HS-5 (cell line): Measurements from ENCODE around the gene FLAD1.

Experiments used
- DNase-seq: peaks from one replicate; pipeline ENCODE4 v3.0.0-alpha.2; 2012; ENCODE audit warnings: low read depth

FLAD1 gene

DNA sequence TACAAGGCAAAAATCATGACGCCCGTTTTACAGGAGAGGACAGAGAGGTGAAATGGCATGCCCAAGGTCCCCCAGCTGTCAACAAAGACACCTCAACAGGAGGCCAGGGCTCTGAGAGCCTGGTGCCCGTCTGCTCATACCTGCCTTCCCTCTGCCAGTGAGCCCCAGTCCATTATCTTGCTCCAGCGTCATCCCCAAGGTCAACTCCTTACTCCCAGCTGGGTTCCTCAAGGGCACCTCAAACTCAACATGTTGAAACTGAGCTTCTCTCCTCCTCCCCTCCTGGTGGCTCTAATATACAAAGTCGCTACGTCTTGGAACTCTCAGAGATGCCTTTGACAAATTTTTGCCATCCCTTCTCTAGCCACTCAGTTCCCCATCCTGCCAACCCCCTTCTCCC is 30.5 kb upstream of the FLAD1 start:
- no peak for DNase-seq

- no peak for DNase-seq
Measured at GRCh38 chr1:154953611-154954038, 29.5 kb upstream of the FLAD1 start.

GRCh38 chr1:154954541-154954940 is 28.6 kb upstream of the FLAD1 start:
- no peak for DNase-seq

DNA sequence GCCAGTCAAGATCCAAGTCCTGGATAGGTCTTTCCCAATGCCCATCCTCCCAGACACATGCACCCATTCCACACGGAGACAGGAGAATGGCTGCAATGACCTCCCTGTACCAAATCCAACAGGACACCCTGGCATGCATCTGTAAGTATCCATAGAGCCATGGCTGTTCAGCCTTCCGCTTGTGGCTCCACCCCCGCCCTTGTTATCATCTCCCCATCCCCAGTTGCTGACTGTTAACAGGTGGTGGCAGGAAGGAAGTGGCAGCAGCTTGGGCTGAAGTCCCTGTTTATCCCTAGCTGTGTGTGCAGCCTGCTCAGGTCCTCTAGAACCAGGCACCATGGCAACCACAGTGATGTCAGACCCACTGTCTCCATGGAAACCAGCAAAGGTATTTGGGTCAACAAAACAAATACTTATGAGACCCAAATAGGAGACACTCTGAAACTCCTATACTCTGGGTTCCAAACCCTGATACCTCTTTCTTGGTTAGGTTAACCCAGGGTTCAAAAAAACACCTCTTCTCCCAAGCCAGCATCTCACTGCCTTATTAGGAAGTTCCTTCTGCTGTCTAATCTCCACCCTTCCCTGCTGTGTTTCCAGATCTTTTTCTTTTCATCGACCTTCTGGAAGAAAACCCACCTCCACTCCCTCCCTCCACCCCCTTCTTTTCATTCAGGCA is 28.0 kb upstream of the FLAD1 start:
- DNase-seq = no peak

DNA sequence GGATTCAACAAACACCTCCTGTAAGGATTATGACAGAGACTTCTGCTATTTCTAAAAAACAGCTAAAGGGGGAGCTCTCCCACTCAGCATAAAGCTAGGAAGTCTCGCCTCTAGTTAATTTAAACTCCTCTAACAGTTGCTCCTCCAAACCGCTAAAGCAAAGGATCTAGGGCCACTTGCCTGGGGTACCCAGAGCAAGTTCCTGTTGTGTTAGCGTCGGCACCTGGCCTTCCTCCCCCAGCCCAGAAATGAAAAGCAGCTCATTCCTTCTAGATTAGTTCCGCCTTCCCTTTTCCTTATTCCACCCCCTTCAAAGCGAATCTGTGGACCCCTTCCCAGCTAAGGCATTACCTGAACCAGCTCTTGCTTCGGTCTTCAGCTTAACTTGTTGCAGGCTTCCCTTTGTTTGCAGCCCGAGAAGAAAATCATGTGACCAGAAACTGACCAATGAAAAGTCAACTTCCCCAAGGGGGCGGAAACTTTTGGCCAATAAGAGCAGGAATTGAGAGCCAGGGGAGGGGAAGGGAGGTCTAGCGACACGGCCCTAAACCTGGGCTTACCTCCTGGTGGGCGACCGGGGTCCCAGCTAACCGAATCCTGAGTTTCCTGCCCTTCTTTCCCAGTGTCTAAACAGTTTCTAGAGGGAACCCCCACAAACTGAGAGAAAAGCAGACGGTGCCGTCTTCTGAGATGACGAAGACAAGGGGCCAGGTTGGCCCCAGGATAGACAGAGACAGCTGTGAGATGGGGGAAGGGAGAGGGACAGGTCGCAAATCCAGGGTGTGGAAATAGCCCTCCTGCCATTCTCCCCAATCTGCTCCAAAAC is 27.2 kb upstream of the FLAD1 start, which contains the start of gene PBXIP1:
TSS of gene PBXIP1 (minus strand) at position 382 of the 826 bp plus-strand sequence. CDS start 2,378 bp downstream, outside the sequence.
- peak; percentile 71 for DNase-seq

DNA sequence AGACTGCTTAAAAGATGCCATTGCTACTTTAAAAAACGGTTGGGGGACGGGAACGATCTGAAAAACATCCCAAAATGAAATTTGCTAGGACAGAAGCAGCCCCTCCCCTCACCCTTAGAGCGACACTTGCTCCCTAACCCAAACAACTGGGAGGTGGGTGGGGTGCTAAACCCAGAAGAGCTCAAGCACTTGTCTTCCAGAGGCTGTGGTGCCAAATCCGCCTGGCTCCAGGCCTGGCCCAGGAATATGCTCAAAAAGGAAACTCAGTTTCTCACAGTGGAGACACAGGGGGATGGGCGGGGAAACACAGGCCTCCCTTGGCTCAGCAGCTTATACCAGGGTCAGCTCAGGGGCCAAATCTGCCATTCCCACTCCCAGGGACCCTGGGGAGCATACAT is 26.6 kb upstream of the FLAD1 start:
- no peak for DNase-seq

GRCh38 chr1:154957091-154957657 is 26.0 kb upstream of the FLAD1 start:
- no peak for DNase-seq

- no peak for DNase-seq
Measured at GRCh38 chr1:154958036-154958435, 25.1 kb upstream of the FLAD1 start.

- DNase-seq = no peak
Measured at GRCh38 chr1:154958681-154959425, 24.3 kb upstream of the FLAD1 start.

DNA sequence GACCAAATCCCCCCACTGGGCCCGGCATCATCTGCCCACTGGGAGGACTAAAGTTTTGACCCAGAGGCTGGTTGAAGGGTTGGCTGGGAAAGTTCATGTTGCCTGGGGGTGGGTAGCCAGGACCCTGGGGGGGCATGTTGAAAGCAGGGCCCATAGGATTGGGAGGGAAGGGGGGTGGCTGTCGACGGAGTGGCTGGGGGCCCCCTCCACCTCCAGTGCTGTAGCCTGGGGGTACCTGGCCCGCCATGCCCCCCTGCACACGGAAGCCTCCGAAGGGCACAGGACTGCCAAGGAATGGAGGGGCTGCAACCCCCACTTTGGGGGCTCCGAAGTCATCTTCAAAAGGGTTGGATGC is 23.7 kb upstream of the FLAD1 start:
- no peak for DNase-seq

DNA sequence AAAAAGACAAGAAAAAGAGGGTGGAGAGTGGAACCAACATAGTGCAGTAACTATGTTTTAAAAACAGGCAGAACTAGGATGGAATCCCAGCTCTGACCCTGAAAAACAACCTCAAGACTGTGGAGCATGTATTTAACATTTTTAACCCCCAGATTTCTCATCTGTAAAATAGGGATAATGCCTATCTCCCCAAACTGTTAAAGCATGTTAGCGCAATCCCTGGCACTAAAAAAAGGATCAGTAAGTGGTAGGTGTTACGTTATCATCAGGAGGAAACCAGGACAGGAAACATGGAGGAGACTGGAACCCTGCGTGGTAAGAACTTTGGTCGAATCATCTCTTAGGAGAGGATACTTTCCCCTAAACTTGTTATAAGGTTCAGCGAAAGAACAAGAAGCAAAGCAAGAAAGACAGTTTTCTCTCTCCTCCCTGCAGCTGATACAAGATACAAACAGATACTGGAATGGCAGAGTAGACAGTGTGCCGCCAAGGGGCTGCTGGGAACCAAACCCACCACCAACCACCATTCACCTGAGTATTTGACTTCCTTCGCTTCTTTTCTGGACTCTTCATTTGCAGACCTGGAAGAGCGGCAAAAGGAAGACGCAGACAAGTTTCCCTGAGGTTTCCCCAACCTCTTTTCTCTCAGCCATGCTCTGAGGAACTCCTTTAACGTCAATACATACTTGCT is 22.6 kb upstream of the FLAD1 start:
- no peak for DNase-seq

GRCh38 chr1:154961207-154962155 is 21.7 kb upstream of the FLAD1 start, which contains the start of gene PYGO2:
Gene PYGO2, minus strand, starts transcription at chr1:154961782. Its CDS starts 206 bp downstream, at chr1:154961576.
- no peak for DNase-seq

DNA sequence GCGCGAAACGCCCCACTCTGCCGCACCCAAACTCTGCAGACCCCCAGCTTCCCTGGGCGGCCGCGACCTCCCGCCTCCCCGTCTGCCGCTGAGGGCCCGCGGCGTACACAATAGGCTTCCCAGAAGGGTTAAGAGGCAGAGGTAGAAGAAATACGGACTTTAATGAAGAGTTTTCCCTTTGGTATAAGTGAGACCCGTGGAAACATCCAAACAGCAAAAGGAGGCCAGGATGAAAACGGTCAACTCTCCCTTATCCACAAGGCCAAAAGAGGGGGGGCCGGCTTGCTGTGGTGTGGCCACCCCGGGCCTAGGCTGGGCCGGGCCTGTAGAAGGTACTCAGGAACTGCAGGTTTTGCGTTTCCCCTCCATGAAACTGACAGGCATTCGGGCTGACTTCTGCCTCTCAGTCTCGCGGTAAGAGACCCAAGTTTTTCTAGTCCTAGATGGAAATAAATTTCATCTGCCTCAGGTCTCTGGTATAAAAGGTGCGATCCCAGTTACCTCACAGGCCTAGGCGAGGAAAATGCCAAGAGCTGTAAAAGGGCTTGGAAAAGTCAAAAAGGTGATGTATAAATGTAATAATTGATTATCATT is 20.9 kb upstream of the FLAD1 start:
- DNase-seq = no peak

GRCh38 chr1:154962795-154963330 is 20.3 kb upstream of the FLAD1 start:
- no peak for DNase-seq

DNA sequence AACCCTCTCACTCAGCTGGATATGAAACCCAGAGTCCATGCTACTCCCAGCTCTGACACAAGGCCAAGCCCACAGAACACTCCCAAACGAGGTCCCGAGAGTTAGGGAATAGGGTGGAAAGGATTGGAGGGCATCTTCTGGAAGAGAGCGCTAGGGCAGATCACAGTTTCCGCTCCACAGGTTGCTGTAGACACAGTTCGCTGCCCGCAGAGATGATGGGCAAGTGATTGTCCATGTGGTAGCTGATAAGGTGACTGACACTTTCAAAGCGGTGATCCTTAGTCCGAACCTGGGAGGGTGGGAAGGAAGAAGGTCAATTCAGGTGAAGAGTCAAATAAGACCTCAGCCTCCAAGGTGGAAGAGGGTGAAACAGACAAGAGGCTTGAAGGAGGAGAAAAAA is 19.5 kb upstream of the FLAD1 start:
- DNase-seq = no peak

DNA sequence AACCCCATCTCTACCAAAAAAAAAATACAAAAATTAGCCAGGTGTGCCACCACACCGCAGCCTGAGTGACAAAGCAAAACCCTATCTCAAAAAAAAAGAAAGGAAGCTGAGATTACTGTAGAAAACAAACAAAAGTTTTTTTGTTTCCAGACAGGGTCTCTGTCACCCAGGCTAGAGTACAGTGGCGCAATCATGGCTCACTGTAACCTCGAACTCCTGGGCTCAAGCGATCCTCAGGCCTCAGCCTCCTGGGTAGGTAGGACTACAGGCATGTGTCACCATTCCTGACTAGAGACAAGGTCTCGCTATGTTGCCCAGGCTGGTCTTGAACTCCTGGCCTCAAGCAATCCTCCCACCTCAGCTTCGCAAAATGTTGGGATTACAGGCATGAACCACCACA is 18.8 kb upstream of the FLAD1 start:
- no peak for DNase-seq

- DNase-seq = no peak
Measured at GRCh38 chr1:154966111-154966510, 17.0 kb upstream of the FLAD1 start.

DNA sequence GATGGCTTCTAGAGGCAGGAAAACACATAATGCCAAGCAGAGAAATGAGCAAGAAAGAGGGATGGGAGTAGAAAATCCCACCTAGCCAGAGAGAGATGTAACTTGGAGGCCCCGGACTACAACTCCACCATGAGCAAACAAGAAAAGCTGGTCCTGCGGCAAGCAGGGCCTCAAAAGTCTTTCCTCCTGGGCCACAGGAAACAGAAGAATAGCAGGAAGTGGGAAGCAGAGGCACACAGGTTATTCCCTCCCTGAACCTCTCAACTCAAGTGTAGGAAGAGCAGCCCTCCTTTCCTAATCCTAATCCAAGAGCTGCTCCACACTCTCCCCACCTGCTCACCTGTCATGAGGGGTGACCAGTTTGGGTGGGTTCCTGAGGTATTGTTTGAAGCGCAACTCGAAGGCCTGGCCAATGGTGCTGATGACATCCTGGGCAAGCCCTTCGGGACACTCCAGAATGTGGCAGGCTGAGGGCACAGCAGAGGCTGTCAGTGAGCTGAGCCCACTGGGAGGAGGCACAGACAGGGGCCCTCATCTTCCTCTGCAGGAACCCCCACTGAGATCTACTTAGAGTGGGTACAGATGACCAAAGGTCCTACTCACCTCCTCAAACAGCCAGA is 15.7 kb upstream of the FLAD1 start:
- no peak for DNase-seq

DNA sequence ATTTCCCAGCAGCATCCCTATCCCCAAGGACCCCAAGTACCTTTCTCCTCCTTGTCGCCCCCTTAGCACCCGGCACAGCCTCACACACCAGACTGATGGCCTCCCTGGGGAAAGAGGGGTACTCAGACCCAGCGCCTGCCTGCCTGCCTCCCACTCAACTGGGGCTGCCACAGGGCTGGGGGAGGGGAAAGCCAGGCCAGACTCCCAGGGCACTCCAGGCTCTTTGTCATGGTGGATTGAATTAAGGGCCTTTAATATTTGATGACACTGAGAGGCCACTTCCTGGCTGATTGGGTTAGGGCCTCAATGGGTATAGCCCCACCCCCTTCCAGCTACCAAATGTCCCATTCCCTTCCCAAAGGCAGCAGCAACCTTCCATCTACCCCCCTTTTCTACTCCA is 14.4 kb upstream of the FLAD1 start:
- DNase-seq = no peak
